Lower leg skin (tissue), 4 donors: ENCODE results near the gene CDON. TPM values are rescaled to one million over a fixed set of nuclear protein-coding genes. Genes with fewer than 3 reads are reported as not detected.

ENCODE experiments used
- DNase-seq, 2 donors: peaks; one replicate each; pipeline ENCODE4 v3.0.0-alpha.2; 2019; ENCODE audit warnings: low spot score in 2 of 2
- H3K4me3 ChIP-seq: fragments of 200-600 bp; sonication (generic); 2 replicates; pipeline ENCODE4 v1.5.1; 2017; ENCODE audit warnings: mild to moderate bottlenecking, low read depth; ENCODE audit not compliant: poor library complexity, severe bottlenecking
- POLR2A ChIP-seq, 2 donors: fragments of 450-650 bp; IDR thresholded peaks; one replicate each; pipeline ENCODE4 v1.6.1; 2016 to 2017; ENCODE audit warnings: antibody characterized with exemption in 2 of 2, mild to moderate bottlenecking in 1 of 2, moderate library complexity in 1 of 2
- WGBS, 2 donors: methylation state at CpG; one replicate each; pipeline ENCODE4 v1.1.5; 2018; 5-methylcytosine and 5-hydroxymethylcytosine counted together
- intact Hi-C: fragments of 100-400 bp; cut with DNase I; formaldehyde crosslinking; loops from one replicate; pipeline ENCODE4 v1.15.0; 2023; ENCODE audit warnings: low total_unique reads
- total RNA-seq, 4 donors: library from RNA; depleted of rRNA; stranded (reverse); fragments of >200 nt; gene quantifications; one replicate each; pipeline ENCODE4 v1.1.0, GENCODE V29; 2016
- TF ChIP-seq, protein P1 (sequence below), 3 donors: fragments of 450-650 bp; IDR thresholded peaks; one replicate each; pipeline ENCODE4 v1.5.1; 2016; ENCODE audit warnings: antibody characterized with exemption in 3 of 3, mild to moderate bottlenecking in 3 of 3, moderate library complexity in 2 of 3

CDON gene
- total RNA-seq, 4 donors from 2014 or later: 12.3 to 21.0 (median 18.0) TPM

DNA sequence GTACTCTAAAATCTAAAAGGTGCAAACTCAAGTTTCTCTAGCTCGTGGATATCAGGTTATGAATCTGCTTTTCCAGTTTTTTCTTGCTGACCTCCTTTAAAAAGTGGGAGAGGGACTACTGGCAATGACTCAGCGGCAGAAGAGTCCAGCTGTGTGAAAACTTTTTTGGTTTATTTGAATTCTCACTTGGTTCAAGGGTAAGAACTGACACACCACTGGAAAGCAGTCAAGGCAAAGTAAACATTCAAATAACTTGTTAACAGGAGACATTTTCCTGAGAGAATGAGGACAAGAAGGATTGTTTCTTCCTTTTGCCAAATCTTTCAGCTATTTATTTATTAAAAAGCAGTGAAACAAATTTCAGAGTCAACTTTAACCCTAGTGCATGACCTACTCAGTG is 36.1 kb downstream of the CDON start:
- TF ChIP-seq, protein P1, sequence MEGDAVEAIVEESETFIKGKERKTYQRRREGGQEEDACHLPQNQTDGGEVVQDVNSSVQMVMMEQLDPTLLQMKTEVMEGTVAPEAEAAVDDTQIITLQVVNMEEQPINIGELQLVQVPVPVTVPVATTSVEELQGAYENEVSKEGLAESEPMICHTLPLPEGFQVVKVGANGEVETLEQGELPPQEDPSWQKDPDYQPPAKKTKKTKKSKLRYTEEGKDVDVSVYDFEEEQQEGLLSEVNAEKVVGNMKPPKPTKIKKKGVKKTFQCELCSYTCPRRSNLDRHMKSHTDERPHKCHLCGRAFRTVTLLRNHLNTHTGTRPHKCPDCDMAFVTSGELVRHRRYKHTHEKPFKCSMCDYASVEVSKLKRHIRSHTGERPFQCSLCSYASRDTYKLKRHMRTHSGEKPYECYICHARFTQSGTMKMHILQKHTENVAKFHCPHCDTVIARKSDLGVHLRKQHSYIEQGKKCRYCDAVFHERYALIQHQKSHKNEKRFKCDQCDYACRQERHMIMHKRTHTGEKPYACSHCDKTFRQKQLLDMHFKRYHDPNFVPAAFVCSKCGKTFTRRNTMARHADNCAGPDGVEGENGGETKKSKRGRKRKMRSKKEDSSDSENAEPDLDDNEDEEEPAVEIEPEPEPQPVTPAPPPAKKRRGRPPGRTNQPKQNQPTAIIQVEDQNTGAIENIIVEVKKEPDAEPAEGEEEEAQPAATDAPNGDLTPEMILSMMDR (IDR thresholded peaks at IDR 0.05): no peak
- TF ChIP-seq POLR2A (IDR thresholded peaks at IDR 0.05): no peak
- WGBS, 2 donors: 30 to 35% methylated on average over 2 of the region's 2 CpGs
- H3K4me3 ChIP-seq: no peak overlapping the region
- intact Hi-C loops: no loop called here
- DNase-seq: no peak

DNA sequence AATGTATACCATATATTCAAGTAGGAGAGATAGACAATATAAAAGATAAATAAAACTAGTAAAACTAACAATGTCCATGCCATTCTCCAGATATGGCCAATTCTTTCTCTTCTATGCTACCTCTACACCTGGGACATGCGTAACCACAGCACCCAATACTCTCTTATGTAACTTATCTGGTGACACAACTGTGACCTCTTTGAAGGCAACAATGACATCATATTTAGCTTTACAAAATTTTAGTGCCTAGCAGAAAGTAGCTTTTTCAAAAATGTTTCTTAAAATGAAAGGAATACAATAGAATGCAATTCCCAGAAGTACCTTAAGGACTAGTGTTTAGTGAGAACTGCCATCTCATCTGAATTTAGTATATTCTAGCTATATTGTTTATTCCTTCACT is 36.8 kb downstream of the CDON start:
- no peak for DNase-seq
- no peak for TF ChIP-seq POLR2A (IDR thresholded peaks at IDR 0.05)
- TF ChIP-seq, protein P1 (IDR thresholded peaks at IDR 0.05): no peak
- H3K4me3 ChIP-seq: no peak overlapping the region
- intact Hi-C loops: no loop called here
- 91 to 100% methylated on average over 1 of the region's 1 CpG for WGBS, 2 donors

- intact Hi-C loops: no loop called here
- TF ChIP-seq, protein P1 (IDR thresholded peaks at IDR 0.05): no peak
- no peak for TF ChIP-seq POLR2A (IDR thresholded peaks at IDR 0.05)
- WGBS, 2 donors: 69 to 71% methylated on average over 5 of the region's 5 CpGs
- DNase-seq: no peak
- no peak overlapping the region for H3K4me3 ChIP-seq
Observed at GRCh38 chr11:126024123-126024522, 38.5 kb downstream of the CDON start.

- TF ChIP-seq, protein P1 (IDR thresholded peaks at IDR 0.05): no peak
- no peak for TF ChIP-seq POLR2A (IDR thresholded peaks at IDR 0.05)
- no peak overlapping the region for H3K4me3 ChIP-seq
- WGBS, 2 donors: 94 to 97% methylated on average over 2 of the region's 2 CpGs
- intact Hi-C loops: no loop called here
- DNase-seq: no peak
Observed at GRCh38 chr11:126012852-126013251, 49.8 kb downstream of the CDON start.

DNA sequence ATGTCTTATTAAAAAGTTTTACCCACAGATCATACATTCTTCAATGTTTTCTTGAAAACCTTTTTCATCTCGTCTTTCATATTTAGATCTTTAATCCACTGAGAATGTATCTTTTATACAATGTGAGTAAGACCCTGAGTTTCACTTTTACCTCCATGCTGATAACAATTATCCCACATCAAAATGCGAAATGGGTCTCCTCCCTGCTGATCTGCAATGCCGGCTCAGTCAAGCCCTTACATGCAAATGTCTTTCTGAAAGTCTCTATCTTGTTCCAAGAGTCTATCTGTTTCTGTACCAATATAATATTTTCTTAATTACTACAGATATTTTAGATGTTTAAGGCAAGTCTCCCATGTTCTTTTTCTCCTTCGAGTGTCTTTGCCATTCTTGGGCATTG is 50.9 kb downstream of the CDON start:
- no peak overlapping the region for H3K4me3 ChIP-seq
- DNase-seq: no peak
- WGBS, 2 donors: 58 to 62% methylated on average over 4 of the region's 4 CpGs
- no peak for TF ChIP-seq POLR2A (IDR thresholded peaks at IDR 0.05)
- TF ChIP-seq, protein P1 (IDR thresholded peaks at IDR 0.05): no peak
- intact Hi-C loops: no loop called here

DNA sequence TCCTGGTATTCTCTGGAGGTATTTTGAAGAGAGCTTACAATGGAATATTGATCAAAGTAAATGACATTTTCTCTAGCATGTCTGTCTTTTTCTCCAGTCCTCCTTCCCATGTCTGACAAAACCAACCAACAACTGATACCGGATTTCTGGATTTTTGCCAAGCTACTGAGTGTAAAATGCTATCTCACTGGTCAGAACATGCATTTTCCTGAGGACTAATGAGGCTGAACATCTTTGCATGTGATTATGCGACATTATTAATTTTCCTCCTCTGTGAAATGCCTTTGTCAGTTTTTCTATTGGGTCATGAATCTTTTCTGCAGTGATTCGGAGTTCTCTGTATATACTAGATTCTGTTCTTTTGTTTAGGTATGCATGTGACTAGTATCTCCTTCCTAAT is 51.4 kb downstream of the CDON start:
- no peak for TF ChIP-seq POLR2A (IDR thresholded peaks at IDR 0.05)
- TF ChIP-seq, protein P1 (IDR thresholded peaks at IDR 0.05): no peak
- no peak for DNase-seq
- 47 to 60% methylated on average over 3 of the region's 3 CpGs for WGBS, 2 donors
- H3K4me3 ChIP-seq: no peak overlapping the region
- intact Hi-C loops: no loop called here
